Ascending aorta (tissue), 2 donors: ENCODE results near the gene TECPR2. TPM values are rescaled to one million over a fixed set of nuclear protein-coding genes. Genes with fewer than 3 reads are reported as not detected.

Experiments used
- DNase-seq, 2 donors: peaks; one replicate each; pipeline ENCODE4 v3.0.0-alpha.2; 2019; ENCODE audit warnings: low spot score in 2 of 2
- H3K27ac ChIP-seq, 2 donors: fragments of 200-600 bp; sonication (generic); one replicate each; pipeline ENCODE4 v1.5.1; 2016 to 2017; ENCODE audit warnings: mild to moderate bottlenecking in 1 of 2
- H3K27me3 ChIP-seq: fragments of 200-600 bp; sonication (generic); one replicate; pipeline ENCODE4 v1.5.1; 2017
- H3K36me3 ChIP-seq, 2 donors: fragments of 200-600 bp; sonication (generic); one replicate each; pipeline ENCODE4 v1.5.1; 2016
- H3K4me1 ChIP-seq, 2 donors: fragments of 200-600 bp; sonication (generic); one replicate each; pipeline ENCODE4 v1.5.1; 2016 to 2017; ENCODE audit warnings: mild to moderate bottlenecking in 1 of 2
- H3K4me3 ChIP-seq, 2 donors: fragments of 200-600 bp; sonication (generic); one replicate each; pipeline ENCODE4 v1.5.1; 2016 to 2017; ENCODE audit warnings: mild to moderate bottlenecking in 1 of 2
- H3K9me3 ChIP-seq, 2 donors: fragments of 200-600 bp; sonication (generic); one replicate each; pipeline ENCODE4 v1.5.1; 2016
- intact Hi-C: fragments of 100-400 bp; cut with DNase I; formaldehyde crosslinking; loops from one replicate; pipeline ENCODE4 v1.15.1; 2023
- total RNA-seq: library from RNA; depleted of rRNA; stranded (reverse); fragments of >200 nt; gene quantifications from one replicate; pipeline ENCODE4 v1.1.0, GENCODE V29; 2016
- TF ChIP-seq, protein P1 (sequence below), 3 experiments: fragments of 200-600 bp in 2 of 3; fragments of 450-650 bp in 1 of 3; sonication (generic) in 2 of 3; IDR thresholded peaks; one replicate each; pipeline ENCODE4 v1.5.1; 2016 to 2019; ENCODE audit warnings: antibody characterized with exemption in 3 of 3, mild to moderate bottlenecking in 1 of 3, moderate library complexity in 1 of 3

The TECPR2 gene
- total RNA-seq: 27.0 TPM

DNA sequence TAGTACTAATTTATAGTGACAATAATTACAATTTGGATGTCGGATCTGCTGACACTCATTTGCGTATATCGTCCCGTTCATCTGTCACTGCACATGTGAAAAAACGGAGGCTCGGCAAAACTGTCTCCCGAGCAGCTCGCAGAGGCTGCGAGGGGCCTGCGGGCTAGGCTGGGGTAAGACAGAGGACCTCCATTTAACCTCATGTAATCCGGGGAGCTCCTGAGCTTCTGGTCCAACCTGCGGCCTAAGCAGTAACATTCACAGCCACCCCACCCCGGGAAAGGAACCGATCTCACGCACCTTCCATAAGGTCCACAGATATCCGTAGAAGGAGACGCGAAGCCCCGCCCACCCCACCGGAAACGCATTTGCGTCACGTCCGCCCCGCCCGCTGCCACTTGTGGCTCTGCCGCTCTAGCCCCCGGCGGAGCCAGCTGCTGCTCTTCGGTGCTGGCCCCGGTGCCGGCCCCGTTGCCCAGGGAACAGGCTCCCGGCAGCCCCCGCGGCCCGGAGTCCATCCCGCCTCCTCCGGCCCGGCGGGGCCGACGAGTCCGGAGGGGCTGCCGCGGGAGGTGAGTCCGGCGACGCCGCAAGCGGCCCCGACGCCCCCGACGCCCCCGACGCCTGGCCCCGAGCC, at the start of gene TECPR2, which contains the start of gene CINP:
Gene TECPR2, plus strand, starts transcription at position 397 of the 637 bp plus-strand sequence. CDS start 13,781 bp downstream, outside the sequence.
Gene CINP, minus strand, starts transcription at position 346 of the 637 bp plus-strand sequence. Its CDS starts 39 bp downstream, at position 307.
- TF ChIP-seq, protein P1, sequence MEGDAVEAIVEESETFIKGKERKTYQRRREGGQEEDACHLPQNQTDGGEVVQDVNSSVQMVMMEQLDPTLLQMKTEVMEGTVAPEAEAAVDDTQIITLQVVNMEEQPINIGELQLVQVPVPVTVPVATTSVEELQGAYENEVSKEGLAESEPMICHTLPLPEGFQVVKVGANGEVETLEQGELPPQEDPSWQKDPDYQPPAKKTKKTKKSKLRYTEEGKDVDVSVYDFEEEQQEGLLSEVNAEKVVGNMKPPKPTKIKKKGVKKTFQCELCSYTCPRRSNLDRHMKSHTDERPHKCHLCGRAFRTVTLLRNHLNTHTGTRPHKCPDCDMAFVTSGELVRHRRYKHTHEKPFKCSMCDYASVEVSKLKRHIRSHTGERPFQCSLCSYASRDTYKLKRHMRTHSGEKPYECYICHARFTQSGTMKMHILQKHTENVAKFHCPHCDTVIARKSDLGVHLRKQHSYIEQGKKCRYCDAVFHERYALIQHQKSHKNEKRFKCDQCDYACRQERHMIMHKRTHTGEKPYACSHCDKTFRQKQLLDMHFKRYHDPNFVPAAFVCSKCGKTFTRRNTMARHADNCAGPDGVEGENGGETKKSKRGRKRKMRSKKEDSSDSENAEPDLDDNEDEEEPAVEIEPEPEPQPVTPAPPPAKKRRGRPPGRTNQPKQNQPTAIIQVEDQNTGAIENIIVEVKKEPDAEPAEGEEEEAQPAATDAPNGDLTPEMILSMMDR (IDR thresholded peaks at IDR 0.05): no peak
- intact Hi-C loops: loop anchor here (1.0 to 5.0 kb wide), 5 partner anchors 43 to 602 kb away; partner anchors contain the start of genes PPP2R5C, RCOR1 and ZNF839
- Histone ChIP-seq H3K27me3 (no peaks in the 10 kb centered on the region), H3K4me3 (peak within 1 kb of the TSS; percentile 86 to 93), H3K4me1 (peaks cover 0 to 16% of the 10 kb centered on the region in 2 donors), H3K36me3 (peaks cover 11 to 13% of the 10 kb centered on the region in 2 donors), H3K9me3 (no peaks in the 10 kb centered on the region), H3K27ac (peak within 1 kb of the TSS; percentile 91 to 95)
- DNase-seq: peak; percentile 90 to 99

DNA sequence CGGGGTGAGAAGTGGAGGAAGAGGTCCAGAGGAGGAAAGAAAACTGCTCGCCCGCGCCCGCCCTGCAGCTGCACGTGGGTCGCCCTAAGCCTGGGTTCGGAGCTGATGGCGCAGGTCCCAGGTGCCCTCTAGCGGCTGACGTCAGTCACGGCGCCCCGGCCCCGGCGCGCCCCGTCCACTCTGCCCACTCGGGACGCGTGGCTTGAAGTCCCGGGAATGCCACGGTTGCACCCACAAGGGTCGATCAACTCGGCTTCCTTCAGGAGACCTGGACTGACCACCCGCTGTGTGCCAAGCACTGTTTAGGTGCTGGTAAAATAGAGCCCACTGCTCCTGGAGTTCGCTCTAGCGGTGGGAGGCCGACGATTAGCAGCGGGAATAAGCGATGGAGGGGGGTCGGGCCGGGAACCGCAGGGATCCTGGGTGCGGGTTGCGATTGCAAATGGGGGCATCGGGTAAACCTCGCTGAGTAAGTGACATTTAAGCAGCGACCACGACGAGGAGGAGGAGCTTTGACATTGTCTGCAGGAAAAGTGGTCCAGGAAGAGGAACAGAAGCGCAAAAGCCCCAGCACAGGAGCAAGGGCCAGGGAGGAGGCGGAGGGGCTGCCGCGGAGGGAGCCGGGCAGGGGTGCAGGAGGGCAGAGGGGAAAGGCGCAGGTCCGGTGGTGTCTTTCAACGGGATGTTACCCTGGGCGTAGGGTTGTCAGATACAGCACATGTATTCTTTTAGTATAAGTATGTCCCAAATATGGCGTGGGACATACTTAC, 48.3 kb upstream of the TECPR2 start:
- H3K27ac ChIP-seq: peak overlapping the region in 1 of 2 donors; percentile 51
- H3K4me1 ChIP-seq: peaks cover 3 to 22% of the 10 kb centered on the region in 2 donors

GRCh38 chr14:102315121-102315520, 47.6 kb upstream of the TECPR2 start:
- peaks cover 5 to 23% of the 10 kb centered on the region in 2 donors for H3K4me1 ChIP-seq
- intact Hi-C loops: loop anchor here (5.0 to 10.0 kb wide), 6 partner anchors 178 to 1240 kb away; partner anchors contain the start of genes DYNC1H1, EIF5, RCOR1 and WDR20
- H3K27ac ChIP-seq: no peak overlapping the region
- no peak overlapping the region for H3K4me3 ChIP-seq
- H3K36me3 ChIP-seq: no peaks in the 10 kb centered on the region
- H3K27me3 ChIP-seq: no peaks in the 10 kb centered on the region
- H3K9me3 ChIP-seq: no peaks in the 10 kb centered on the region
- no peak for DNase-seq
- TF ChIP-seq, protein P1 (IDR thresholded peaks at IDR 0.05): no peak

More for the DNA sequence above, 48.3 kb upstream of the TECPR2 start:
- TF ChIP-seq, protein P1 (IDR thresholded peaks at IDR 0.05): peak; percentile 93 to 96 (median 95)
- intact Hi-C loops: loop anchor here (1.0 to 10.0 kb wide), 8 partner anchors 9 to 1240 kb away; partner anchors contain the start of genes DYNC1H1, EIF5, MOK and RCOR1
- H3K36me3 ChIP-seq: no peaks in the 10 kb centered on the region
- H3K27me3 ChIP-seq: no peaks in the 10 kb centered on the region
- H3K4me3 ChIP-seq: peak overlapping the region; percentile 55 to 59
- peak; percentile 28 to 91 for DNase-seq
- no peaks in the 10 kb centered on the region for H3K9me3 ChIP-seq

- intact Hi-C loops: loop anchor here (5.0 to 10.0 kb wide), 6 partner anchors 179 to 1238 kb away; partner anchors contain the start of genes DYNC1H1, EIF5, RCOR1 and WDR20
- TF ChIP-seq, protein P1 (IDR thresholded peaks at IDR 0.05): no peak
- Histone ChIP-seq H3K27me3 (no peaks in the 10 kb centered on the region), H3K27ac (peak overlapping the region; percentile 40 to 79), H3K36me3 (no peaks in the 10 kb centered on the region), H3K4me1 (peaks cover 11 to 30% of the 10 kb centered on the region in 2 donors), H3K4me3 (peak overlapping the region; percentile 51 to 66), H3K9me3 (no peaks in the 10 kb centered on the region)
- DNase-seq: peak in 1 of 2 donors; percentile 77
Observed at GRCh38 chr14:102316338-102316742, 46.4 kb upstream of the TECPR2 start.

DNA sequence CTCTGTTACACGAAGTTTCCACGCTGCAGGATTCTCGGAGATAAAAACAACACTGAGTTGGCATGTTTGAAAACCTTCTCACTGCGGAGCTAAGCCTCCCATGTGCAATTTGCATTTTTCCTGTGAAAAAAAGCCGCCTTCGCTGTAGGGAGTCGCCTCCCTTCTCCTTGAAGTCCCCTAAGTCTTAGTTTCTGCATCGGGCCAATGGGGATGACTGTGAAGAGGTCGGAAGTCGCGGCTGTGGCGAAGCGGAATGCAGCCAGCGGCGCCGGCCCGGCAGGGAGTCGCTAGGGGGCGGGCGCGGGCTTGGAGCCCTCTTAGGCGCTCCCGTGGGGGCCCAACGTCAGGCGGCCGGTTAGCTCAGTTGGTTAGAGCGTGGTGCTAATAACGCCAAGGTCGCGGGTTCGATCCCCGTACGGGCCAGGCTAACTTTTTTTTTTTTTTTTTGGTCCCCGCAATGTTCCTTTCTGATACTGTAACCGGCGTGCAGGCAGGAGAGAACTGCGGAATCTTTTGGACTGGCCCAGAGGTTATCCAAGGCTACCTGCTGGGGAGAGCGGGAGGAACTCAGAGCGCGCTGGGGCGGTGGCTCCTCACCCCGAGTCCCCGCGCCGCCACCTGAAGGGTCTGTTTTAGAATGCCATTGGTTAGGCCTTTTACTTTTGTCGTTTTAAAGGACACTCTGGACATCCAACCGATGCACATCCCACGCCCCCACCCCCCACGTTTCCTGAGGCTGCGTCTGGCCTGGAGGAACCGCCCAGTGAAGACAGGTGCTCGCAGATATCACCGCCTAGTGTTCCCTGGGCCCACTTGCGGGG, 45.8 kb upstream of the TECPR2 start:
- Histone ChIP-seq H3K27ac (peak overlapping the region; percentile 69 to 79), H3K36me3 (no peaks in the 10 kb centered on the region), H3K4me1 (peaks cover 11 to 30% of the 10 kb centered on the region in 2 donors), H3K27me3 (no peaks in the 10 kb centered on the region), H3K9me3 (no peaks in the 10 kb centered on the region), H3K4me3 (peak overlapping the region; percentile 51 to 66)
- peak; percentile 60 to 97 for DNase-seq
- TF ChIP-seq, protein P1 (IDR thresholded peaks at IDR 0.05): peak; percentile 81 to 95 (median 84)
- intact Hi-C loops: loop anchor here (5.0 to 10.0 kb wide), 6 partner anchors 180 to 1238 kb away; partner anchors contain the start of genes DYNC1H1, EIF5, RCOR1 and WDR20
